Endothelial cell (in vitro differentiated cells): Measurements from ENCODE around the gene KRTAP5-1. TPM values are rescaled to one million over a fixed set of nuclear protein-coding genes. Genes with fewer than 3 reads are reported as not detected.

Experiments
- DNase-seq: peaks from one replicate; pipeline ENCODE4 v3.0.0; 2021; ENCODE audit warnings: low spot score
- H3K27ac Mint-ChIP-seq: one replicate; pipeline ENCODE4 v1.8.0; 2021; ENCODE audit warnings: mixed read lengths, inconsistent platforms; ENCODE audit not compliant: unreplicated experiment
- H3K27me3 Mint-ChIP-seq: one replicate; pipeline ENCODE4 v1.8.0; 2021; ENCODE audit warnings: mild to moderate bottlenecking, moderate library complexity, mixed read lengths, inconsistent platforms; ENCODE audit not compliant: unreplicated experiment
- H3K36me3 Mint-ChIP-seq: one replicate; pipeline ENCODE4 v1.8.0; 2021; ENCODE audit warnings: mild to moderate bottlenecking, low read depth, mixed read lengths, inconsistent platforms; ENCODE audit not compliant: unreplicated experiment
- H3K4me1 Mint-ChIP-seq: one replicate; pipeline ENCODE4 v1.8.0; 2021; ENCODE audit warnings: mild to moderate bottlenecking, mixed read lengths, inconsistent platforms; ENCODE audit not compliant: unreplicated experiment
- H3K4me3 Mint-ChIP-seq: one replicate; pipeline ENCODE4 v1.8.0; 2021; ENCODE audit warnings: mild to moderate bottlenecking, mixed read lengths, inconsistent platforms; ENCODE audit not compliant: unreplicated experiment
- H3K9me3 Mint-ChIP-seq: one replicate; pipeline ENCODE4 v1.8.0; 2021; ENCODE audit warnings: mixed read lengths, inconsistent platforms; ENCODE audit not compliant: unreplicated experiment
- CTCF ChIP-seq: fragments of 200-600 bp; sonication (generic); IDR thresholded peaks from one replicate; pipeline ENCODE4 v1.5.0; 2021; ENCODE audit warnings: antibody characterized with exemption; ENCODE audit not compliant: unreplicated experiment
- total RNA-seq: library from RNA; stranded (reverse); fragmentation: NEBNext Ultra II Directional; extraction: Animal tissue kit (Norgen Biotek cat#: 25700); gene quantifications from one replicate; pipeline ENCODE4 v1.2.1, GENCODE V29; 2021; ENCODE audit not compliant: unreplicated experiment

Gene KRTAP5-1
- total RNA-seq, 1 donor from 2014 or later = not detected

GRCh38 chr11:1564535-1565172, 20.4 kb downstream of the KRTAP5-1 start:
- no peaks in the 10 kb centered on the region for H3K4me1 Mint-ChIP-seq
- H3K27me3 Mint-ChIP-seq = peaks cover 18% of the 10 kb centered on the region
- TF ChIP-seq CTCF = no peak
- H3K36me3 Mint-ChIP-seq = no peaks in the 10 kb centered on the region
- DNase-seq = peak; percentile 53
- H3K4me3 Mint-ChIP-seq = no peak overlapping the region
- no peak overlapping the region for H3K27ac Mint-ChIP-seq
- H3K9me3 Mint-ChIP-seq = no peaks in the 10 kb centered on the region

GRCh38 chr11:1563697-1564534, 21.2 kb downstream of the KRTAP5-1 start:
- no peak overlapping the region for H3K4me3 Mint-ChIP-seq
- no peaks in the 10 kb centered on the region for H3K9me3 Mint-ChIP-seq
- no peaks in the 10 kb centered on the region for H3K36me3 Mint-ChIP-seq
- no peaks in the 10 kb centered on the region for H3K4me1 Mint-ChIP-seq
- DNase-seq = no peak
- TF ChIP-seq CTCF = no peak
- peaks cover 13% of the 10 kb centered on the region for H3K27me3 Mint-ChIP-seq
- no peak overlapping the region for H3K27ac Mint-ChIP-seq

DNA sequence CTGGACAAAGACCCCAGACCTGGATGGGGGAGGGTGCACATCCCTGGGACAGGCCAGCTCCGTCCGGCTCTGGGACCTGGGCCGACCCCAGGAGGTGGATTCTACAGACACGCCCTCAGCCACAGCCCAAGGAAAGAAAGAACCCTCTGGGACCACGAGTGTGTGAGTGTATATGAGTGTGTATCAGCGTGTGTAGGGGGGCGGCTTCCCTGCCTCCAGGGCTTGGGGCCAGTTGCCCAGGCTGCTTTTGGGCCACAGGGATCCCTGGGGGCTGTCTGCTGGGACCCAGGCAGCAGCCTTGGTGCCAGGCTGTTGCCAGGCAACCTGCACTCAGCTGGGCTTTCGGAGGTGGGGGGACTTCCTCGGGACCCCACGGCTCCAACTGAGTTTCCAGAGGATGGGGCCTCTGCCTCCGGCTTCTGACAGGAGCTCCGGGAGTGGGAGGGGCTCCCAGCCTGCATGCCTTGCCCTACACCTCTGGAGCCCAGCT, 21.9 kb downstream of the KRTAP5-1 start:
- DNase-seq = no peak
- H3K36me3 Mint-ChIP-seq = no peaks in the 10 kb centered on the region
- no peak for TF ChIP-seq CTCF
- H3K9me3 Mint-ChIP-seq = no peaks in the 10 kb centered on the region
- H3K27ac Mint-ChIP-seq = no peak overlapping the region
- H3K4me3 Mint-ChIP-seq = no peak overlapping the region
- H3K27me3 Mint-ChIP-seq = peaks cover 13% of the 10 kb centered on the region
- H3K4me1 Mint-ChIP-seq = no peaks in the 10 kb centered on the region

GRCh38 chr11:1562469-1563148, 22.5 kb downstream of the KRTAP5-1 start:
- no peaks in the 10 kb centered on the region for H3K4me1 Mint-ChIP-seq
- peaks cover 12% of the 10 kb centered on the region for H3K27me3 Mint-ChIP-seq
- no peak overlapping the region for H3K4me3 Mint-ChIP-seq
- no peaks in the 10 kb centered on the region for H3K9me3 Mint-ChIP-seq
- no peaks in the 10 kb centered on the region for H3K36me3 Mint-ChIP-seq
- H3K27ac Mint-ChIP-seq = no peak overlapping the region
- no peak for DNase-seq
- TF ChIP-seq CTCF = no peak
